Fibroblast of the aortic adventitia (primary cell): ENCODE results near the gene PAX4. TPM values are rescaled to one million over a fixed set of nuclear protein-coding genes. Genes with fewer than 3 reads are reported as not detected.

Source experiments
- DNase-seq: peaks from one replicate; pipeline ENCODE4 v3.0.0-alpha.2; 2010; ENCODE audit warnings: low read depth
- H3K4me3 ChIP-seq: 2 replicates; pipeline ENCODE4 v1.5.1; 2011; ENCODE audit warnings: low read depth, mild to moderate bottlenecking, control low read depth, low read length, moderate library complexity
- total RNA-seq: library from RNA; depleted of rRNA; stranded (reverse); fragments of >200 nt; gene quantifications from 2 replicates; pipeline ENCODE4 v1.2.3, GENCODE V29; 2012; ENCODE audit warnings: low replicate concordance
- TF ChIP-seq, protein P1 (sequence below): IDR thresholded peaks from 2 replicates; pipeline ENCODE4 v1.5.1; 2011; ENCODE audit warnings: mild to moderate bottlenecking, low read length, control low read depth, inconsistent platforms; ENCODE audit not compliant: insufficient read depth

PAX4 gene
- total RNA-seq, 1 donor: not detected

DNA sequence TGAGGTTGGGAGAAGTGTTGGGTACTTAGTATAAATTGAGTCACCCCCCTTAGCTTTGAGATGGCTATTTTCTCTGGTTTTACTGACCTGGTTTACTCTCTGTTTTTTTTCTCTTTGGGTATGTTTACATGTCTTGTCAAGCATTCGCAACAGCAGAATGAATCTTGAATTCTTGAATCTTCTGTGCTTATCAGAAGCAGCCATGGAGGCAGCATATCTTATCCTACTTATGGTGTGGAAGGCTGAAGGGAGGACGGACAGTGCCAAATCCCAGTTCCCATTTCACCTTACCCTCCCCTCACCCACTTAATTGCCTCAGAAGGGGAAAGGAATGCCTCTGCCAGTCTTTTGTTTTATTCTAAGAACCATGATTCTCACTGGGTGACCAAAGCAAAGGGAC, 37.8 kb upstream of the PAX4 start:
- H3K4me3 ChIP-seq: no peak overlapping the region
- TF ChIP-seq, protein P1, sequence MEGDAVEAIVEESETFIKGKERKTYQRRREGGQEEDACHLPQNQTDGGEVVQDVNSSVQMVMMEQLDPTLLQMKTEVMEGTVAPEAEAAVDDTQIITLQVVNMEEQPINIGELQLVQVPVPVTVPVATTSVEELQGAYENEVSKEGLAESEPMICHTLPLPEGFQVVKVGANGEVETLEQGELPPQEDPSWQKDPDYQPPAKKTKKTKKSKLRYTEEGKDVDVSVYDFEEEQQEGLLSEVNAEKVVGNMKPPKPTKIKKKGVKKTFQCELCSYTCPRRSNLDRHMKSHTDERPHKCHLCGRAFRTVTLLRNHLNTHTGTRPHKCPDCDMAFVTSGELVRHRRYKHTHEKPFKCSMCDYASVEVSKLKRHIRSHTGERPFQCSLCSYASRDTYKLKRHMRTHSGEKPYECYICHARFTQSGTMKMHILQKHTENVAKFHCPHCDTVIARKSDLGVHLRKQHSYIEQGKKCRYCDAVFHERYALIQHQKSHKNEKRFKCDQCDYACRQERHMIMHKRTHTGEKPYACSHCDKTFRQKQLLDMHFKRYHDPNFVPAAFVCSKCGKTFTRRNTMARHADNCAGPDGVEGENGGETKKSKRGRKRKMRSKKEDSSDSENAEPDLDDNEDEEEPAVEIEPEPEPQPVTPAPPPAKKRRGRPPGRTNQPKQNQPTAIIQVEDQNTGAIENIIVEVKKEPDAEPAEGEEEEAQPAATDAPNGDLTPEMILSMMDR: no peak
- no peak for DNase-seq

DNA sequence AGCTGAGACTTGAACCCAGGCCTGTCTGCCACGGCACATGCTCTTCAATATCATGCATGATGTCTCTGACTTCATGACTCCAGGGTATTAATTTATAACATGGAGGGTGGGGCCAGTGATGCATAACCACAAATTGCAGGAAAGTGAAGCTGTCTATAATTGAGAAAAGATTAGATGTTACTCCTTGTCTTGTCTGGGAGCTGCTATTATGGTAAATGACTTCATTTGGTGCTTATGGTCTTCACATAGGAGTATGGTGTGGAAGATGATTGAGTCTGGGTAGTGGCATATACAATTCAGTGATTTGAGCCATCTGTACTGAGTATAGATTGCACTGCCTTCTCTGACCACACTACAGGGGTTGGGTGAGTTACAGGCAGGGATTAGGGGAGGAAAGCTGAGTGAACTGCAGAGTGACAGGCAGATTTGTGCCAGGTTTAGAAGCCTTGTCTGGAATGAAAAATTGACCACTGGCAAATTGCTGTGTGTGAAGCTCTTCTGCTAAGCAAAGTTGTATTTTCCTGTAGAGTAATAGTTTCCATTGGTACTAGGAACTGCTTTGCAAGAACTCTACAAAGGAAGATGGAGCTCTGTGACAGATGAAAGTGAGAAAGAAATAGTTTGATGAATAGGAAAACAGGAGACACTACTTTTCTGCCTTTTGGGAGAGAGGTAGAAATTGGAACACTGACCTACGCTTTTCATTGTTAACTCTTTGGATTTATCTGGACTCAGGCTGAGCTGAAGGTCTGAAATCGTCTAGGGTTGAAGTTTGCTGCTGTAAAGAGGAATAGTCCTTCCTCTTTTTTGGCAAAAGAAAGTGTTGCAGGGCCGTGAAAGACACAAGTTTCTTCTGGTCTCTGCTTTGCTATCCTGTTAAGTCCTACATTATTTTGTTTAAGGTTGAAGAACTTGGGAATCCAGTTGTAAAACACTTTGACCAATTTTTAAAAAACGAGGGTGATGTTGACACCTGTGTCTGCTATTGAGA, 36.8 kb upstream of the PAX4 start:
- DNase-seq: peak; percentile 34
- H3K4me3 ChIP-seq: peak overlapping the region; percentile 99
- TF ChIP-seq, protein P1: peak; percentile 17

DNA sequence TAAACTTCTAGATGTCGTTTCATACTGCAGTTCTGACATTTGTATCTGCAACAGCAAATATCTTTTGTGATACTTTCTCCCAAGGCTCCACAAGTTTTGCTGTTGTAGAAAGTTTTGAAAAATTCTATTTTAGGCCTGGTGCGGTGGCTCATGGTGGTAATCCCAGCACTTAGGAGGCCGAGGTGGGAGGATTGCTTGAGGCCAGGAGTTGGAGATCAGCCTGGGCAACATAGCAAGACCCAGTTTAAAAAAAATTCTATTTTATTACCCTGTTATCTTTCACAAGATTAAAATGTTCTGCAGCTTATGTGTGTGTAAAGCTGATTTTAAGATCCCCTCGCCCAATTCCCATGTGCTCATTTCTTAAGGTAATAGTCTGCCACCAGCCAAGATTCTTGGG, 35.5 kb upstream of the PAX4 start:
- H3K4me3 ChIP-seq: peak overlapping the region; percentile 99
- TF ChIP-seq, protein P1: no peak
- no peak for DNase-seq

DNA sequence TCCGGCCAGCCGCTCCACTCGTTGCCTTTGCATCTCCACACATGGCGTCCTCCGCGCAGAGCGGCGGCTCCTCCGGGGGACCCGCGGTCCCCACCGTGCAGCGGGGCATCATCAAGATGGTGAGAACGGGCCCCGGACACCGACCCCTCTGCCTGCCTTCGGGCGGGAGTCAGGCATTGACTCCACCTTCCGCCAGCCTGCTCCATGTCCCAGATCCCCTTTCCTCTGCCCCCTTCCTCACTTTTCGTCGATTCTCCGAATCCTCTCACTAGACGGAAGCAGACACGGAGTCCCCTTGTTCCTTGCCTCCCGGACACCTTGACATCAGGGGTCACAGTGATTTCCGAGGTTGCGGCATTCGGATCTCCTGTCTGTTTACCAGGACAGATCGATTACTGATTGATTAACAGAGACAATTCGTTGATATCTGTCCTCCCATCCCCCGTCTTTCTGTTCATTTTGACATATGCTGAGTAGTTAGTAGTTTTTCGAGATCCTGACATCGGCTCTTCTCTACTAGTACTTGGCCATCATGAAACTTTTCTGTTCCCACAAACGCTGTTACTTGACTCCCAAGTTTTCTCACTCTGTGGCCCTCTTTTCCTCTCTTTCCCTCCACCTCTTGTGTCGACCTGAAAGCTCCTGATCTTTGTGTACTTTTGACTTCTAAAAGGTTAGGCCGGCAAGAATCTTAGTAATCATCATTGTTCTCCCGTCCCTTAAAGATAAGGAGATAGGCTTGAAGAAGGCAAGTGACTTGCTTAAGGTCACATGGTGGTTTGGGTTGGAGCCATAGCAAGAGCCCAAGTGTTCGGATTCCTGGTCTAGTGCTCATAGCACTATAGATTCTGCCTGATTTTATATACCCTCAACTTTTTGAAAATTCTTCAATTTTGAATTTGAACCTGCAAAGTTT, 34.6 kb upstream of the PAX4 start:
- peak; percentile 59 for DNase-seq
- TF ChIP-seq, protein P1: no peak
- peak overlapping the region; percentile 99 for H3K4me3 ChIP-seq

DNA sequence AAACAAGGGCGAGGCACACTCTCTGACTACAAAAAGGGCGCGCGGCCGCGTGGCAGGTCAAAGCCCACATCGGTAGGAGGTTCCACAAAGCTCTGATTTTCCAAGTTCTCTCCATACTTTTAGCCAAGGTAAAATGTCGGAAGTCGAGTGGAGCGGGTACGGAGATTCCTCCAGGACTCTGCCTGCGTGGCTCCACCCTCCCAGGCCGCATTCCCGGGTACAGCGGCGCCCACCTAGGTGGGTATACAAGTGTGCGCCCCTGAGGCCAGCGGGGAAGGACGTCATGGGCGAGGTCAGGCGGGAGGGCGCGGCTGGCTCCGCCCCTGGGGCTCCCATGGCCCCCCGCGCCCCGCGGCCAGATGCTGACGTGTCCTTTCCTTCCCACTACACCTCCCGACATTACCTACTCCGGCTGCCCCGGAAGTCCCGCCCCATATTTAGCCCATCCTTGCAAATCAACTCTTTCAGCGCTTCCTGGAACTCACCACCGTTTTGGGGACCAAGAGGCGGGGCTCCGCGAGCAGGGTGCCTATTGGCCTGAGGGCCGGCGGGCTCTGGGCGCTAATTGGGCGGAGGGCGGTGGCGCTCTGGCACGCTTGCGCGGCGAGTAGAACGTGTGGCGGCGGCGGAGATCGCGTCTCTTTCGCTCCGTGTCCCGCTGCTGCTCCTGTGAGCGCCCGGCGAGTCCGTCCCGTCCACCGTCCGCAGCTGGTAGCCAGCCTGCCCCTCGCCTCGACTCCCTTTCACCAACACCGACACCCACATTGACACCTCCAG, 33.8 kb upstream of the PAX4 start, which contains the start of gene SND1:
Gene SND1, plus strand, starts transcription at position 639 of the 777 bp plus-strand sequence. CDS start 180 bp downstream, outside the sequence.
- peak within 1 kb of the TSS; percentile 99 for H3K4me3 ChIP-seq
- TF ChIP-seq, protein P1: no peak
- peak; percentile 98 for DNase-seq
